ENCODE data around the gene ACOT7. TPM values are rescaled to one million over a fixed set of nuclear protein-coding genes. Genes with fewer than 3 reads are reported as not detected.

The ACOT7 gene
- total RNA-seq, 1 donor from 2014 or later = 8.6 TPM

DNA sequence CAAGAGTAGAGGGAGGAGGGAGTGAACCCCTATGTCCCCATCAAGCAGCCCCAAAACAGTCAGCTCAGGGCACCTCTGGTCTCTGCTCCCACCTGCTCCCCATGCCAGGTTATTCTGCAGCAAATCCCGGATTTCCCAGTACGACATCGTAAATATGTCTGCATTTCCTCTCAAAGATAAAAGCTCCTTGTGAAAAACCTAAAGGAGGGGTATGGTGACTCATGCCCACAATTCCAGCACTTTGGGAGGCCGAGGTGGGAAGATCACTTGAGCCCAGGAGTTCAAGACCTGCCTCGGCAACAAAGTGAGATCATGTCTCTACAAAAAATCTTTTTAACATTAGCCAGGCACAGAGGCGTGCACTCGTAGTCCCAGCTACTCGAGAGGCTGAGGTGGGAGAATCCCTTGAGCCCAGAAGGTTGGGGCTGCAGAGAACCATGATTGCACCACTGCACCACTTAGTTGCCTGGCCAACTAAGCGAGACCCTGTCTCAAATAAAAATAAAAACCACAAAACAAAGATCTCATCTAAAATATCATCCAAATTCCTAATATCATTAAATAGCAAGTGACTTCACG is 7.1 kb downstream of the ACOT7 start:
- intact Hi-C loops (cut with micrococcal nuclease) = no loop called here
- no peak for DNase-seq
- H3K4me1 ChIP-seq = peaks cover 16% of the 10 kb centered on the region
- H3K36me3 ChIP-seq = no peaks in the 10 kb centered on the region
- H3K4me3 ChIP-seq = no peak overlapping the region
- no peaks in the 10 kb centered on the region for H3K9me3 ChIP-seq (replicated peaks)
- no peaks in the 10 kb centered on the region for H3K27me3 ChIP-seq (ENCODE audit: low read depth)
- H3K27ac ChIP-seq (replicated peaks) = peak overlapping the region; percentile 62
- TF ChIP-seq, protein P1, sequence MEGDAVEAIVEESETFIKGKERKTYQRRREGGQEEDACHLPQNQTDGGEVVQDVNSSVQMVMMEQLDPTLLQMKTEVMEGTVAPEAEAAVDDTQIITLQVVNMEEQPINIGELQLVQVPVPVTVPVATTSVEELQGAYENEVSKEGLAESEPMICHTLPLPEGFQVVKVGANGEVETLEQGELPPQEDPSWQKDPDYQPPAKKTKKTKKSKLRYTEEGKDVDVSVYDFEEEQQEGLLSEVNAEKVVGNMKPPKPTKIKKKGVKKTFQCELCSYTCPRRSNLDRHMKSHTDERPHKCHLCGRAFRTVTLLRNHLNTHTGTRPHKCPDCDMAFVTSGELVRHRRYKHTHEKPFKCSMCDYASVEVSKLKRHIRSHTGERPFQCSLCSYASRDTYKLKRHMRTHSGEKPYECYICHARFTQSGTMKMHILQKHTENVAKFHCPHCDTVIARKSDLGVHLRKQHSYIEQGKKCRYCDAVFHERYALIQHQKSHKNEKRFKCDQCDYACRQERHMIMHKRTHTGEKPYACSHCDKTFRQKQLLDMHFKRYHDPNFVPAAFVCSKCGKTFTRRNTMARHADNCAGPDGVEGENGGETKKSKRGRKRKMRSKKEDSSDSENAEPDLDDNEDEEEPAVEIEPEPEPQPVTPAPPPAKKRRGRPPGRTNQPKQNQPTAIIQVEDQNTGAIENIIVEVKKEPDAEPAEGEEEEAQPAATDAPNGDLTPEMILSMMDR (IDR thresholded peaks at IDR 0.05; ENCODE audit: borderline replicate concordance) = no peak

GRCh38 chr1:6385488-6386191 is 7.9 kb downstream of the ACOT7 start:
- Histone ChIP-seq H3K4me1 (peaks cover 16% of the 10 kb centered on the region), H3K36me3 (no peaks in the 10 kb centered on the region), H3K27ac (replicated peaks) (peak overlapping the region; percentile 62), H3K4me3 (peak overlapping the region; percentile 28), H3K9me3 (replicated peaks) (peaks cover under 1% of the 10 kb centered on the region), H3K27me3 (ENCODE audit: low read depth) (no peaks in the 10 kb centered on the region)
- TF ChIP-seq, protein P1 (IDR thresholded peaks at IDR 0.05; ENCODE audit: borderline replicate concordance) = no peak
- DNase-seq = peak; percentile 42
- intact Hi-C loops (cut with micrococcal nuclease) = no loop called here

GRCh38 chr1:6384962-6385361 is 8.6 kb downstream of the ACOT7 start:
- DNase-seq = peak; percentile 38
- H3K27me3 ChIP-seq (ENCODE audit: low read depth) = no peaks in the 10 kb centered on the region
- H3K27ac ChIP-seq (replicated peaks) = peak overlapping the region; percentile 62
- peaks cover 8% of the 10 kb centered on the region for H3K9me3 ChIP-seq (replicated peaks)
- H3K36me3 ChIP-seq = no peaks in the 10 kb centered on the region
- H3K4me1 ChIP-seq = peaks cover 16% of the 10 kb centered on the region
- H3K4me3 ChIP-seq = peak overlapping the region; percentile 28
- TF ChIP-seq, protein P1 (IDR thresholded peaks at IDR 0.05; ENCODE audit: borderline replicate concordance) = no peak
- intact Hi-C loops (cut with micrococcal nuclease) = no loop called here

DNA sequence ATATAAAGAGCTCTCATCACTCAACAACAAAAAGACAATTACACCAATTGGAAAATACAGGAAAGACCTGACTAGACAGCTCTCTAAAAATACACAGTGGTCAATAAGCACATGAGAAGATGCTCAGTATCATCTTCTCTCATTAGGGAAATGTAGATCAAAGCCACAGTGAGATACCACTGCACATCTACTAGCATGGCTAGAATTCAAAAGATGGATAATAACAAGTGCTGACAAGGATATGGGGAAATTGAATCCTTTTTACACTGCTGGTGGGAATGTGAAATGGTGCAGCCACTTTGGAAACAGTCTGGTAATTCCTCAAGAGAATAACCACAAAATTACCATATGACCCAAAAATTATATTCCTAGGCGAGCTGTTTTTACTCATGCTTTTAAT is 9.4 kb downstream of the ACOT7 start:
- Histone ChIP-seq H3K27ac (replicated peaks) (no peak overlapping the region), H3K4me3 (no peak overlapping the region), H3K36me3 (no peaks in the 10 kb centered on the region), H3K9me3 (replicated peaks) (peaks cover 10% of the 10 kb centered on the region), H3K4me1 (peaks cover 16% of the 10 kb centered on the region), H3K27me3 (ENCODE audit: low read depth) (no peaks in the 10 kb centered on the region)
- DNase-seq = no peak
- TF ChIP-seq, protein P1 (IDR thresholded peaks at IDR 0.05; ENCODE audit: borderline replicate concordance) = no peak
- intact Hi-C loops (cut with micrococcal nuclease) = no loop called here

DNA sequence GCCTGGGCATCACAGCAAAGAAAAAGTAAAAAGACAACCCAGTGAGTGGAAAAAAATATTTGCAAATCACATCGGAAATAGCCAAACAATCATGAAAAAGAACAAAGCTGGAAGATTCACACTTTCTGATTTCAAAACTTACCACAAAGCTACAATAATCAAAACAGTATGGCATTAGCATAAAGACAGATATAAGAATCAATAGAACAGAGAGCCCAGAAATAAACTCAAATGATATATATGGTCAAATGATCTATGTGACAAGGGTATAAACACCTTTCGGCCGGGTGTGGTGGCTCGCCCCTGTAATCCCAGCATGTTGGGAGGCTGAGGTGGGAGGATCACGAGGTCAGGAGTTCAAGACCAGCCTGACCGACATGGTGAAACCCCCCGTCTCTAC is 13.5 kb downstream of the ACOT7 start:
- H3K27ac ChIP-seq (replicated peaks) = no peak overlapping the region
- H3K27me3 ChIP-seq (ENCODE audit: low read depth) = no peaks in the 10 kb centered on the region
- H3K4me3 ChIP-seq = no peak overlapping the region
- H3K4me1 ChIP-seq = peaks cover 6% of the 10 kb centered on the region
- TF ChIP-seq, protein P1 (IDR thresholded peaks at IDR 0.05; ENCODE audit: borderline replicate concordance) = no peak
- intact Hi-C loops (cut with micrococcal nuclease) = no loop called here
- DNase-seq = no peak
- H3K9me3 ChIP-seq (replicated peaks) = peaks cover 10% of the 10 kb centered on the region
- no peaks in the 10 kb centered on the region for H3K36me3 ChIP-seq
